Spinal cord (tissue), 10 donors: Measurements from ENCODE around the gene RESF1. TPM values are rescaled to one million over a fixed set of nuclear protein-coding genes. Genes with fewer than 3 reads are reported as not detected.
A peak's percentile ranks its signal among the peaks of the same experiment; 100 is the strongest.

Source experiments
- DNase-seq, 6 donors: peaks; one replicate each; pipeline versions ENCODE4 v3.0.0 to v3.0.0-alpha.2; 2013 to 2015; ENCODE audit warnings: low spot score in 6 of 6, low read depth in 4 of 6
- H3K27ac ChIP-seq: one replicate; pipeline ENCODE4 v1.5.1; 2013; ENCODE audit warnings: low read depth, low read length, control low read depth
- H3K27me3 ChIP-seq: one replicate; pipeline ENCODE4 v1.6.1; 2013; ENCODE audit warnings: low read length; ENCODE audit not compliant: control insufficient read depth, insufficient read depth
- H3K36me3 ChIP-seq: one replicate; pipeline ENCODE4 v1.6.1; 2013; ENCODE audit warnings: low read length; ENCODE audit not compliant: control insufficient read depth, insufficient read depth
- H3K4me1 ChIP-seq: one replicate; pipeline ENCODE4 v1.6.1; 2013; ENCODE audit warnings: low read length; ENCODE audit not compliant: control insufficient read depth, insufficient read depth
- H3K4me3 ChIP-seq: one replicate; pipeline ENCODE4 v1.5.1; 2013; ENCODE audit warnings: low read depth, low read length, control low read depth
- H3K9me3 ChIP-seq: one replicate; pipeline ENCODE4 v1.6.1; 2013; ENCODE audit warnings: low read length; ENCODE audit not compliant: control insufficient read depth, insufficient read depth
- WGBS: methylation state at CpG from one replicate; pipeline ENCODE4 v1.1.5; 2013; ENCODE audit warnings: missing lambda C conversion rate; ENCODE audit not compliant: insufficient coverage; 5-methylcytosine and 5-hydroxymethylcytosine counted together
- polyA plus RNA-seq, 2 donors: library from polyadenylated mRNA; unstranded; fragments of 120-200 nt; gene quantifications; one replicate each; pipeline ENCODE4 v1.2.1, GENCODE V29; 2013; ENCODE audit not compliant: insufficient read length in 2 of 2
- total RNA-seq, 2 donors: library from RNA; depleted of rRNA in 1 of 2; stranded (reverse); fragments of 120-200 nt in 1 of 2; fragments of >200 nt in 1 of 2; gene quantifications; one replicate each; pipeline versions ENCODE4 v1.2.3 to v1.2.4, GENCODE V29; 2013 to 2014
- donor health status: healthy.

The RESF1 gene
- total and polyA plus RNA-seq, 4 donors, result 19.8 to 42.5 (median 27.5) TPM

DNA sequence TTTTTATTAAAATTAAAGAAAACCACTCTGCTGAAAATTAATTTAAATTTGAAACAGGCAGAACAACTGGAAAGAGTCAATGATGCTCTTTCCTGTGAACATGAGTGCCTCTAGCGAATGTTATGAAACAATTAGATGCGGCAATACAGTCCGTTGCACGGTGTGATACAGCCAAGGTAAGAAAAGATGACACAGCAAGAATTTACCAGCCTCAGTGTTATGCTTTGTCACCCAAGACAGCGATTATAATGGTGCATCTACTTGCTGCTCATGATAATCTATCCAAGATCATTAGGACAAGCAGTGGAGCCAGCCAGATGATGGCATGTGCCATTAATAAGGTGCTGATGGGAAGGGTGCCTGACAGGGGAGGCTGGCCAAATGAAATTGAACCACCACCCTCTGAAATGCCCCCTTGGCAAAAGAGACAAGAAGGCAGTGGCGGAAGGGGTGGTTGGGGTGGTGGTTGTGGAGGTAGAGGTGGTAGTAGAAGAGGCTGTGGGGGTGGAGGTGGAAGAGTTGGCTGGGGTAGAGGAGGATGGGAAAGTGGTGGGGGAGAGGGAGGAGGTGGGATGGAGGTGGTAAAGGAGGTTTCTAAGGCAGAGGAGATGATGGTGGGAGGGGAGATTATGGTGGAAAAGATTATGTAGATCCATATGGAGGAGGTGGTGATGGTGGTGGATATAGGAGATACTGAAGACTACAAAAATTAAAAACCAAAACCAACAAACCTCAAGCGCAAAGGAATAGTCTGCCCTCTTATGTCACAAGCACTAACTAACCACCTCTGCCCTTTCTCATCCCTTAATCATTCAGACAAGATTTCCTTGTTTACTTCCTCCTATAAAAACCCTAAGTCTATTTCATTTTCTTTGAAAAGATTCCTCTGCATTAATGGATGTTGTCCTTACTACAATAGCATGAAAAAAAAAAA is 4.0 kb upstream of the RESF1 start:
- Histone ChIP-seq H3K27ac (no peak overlapping the region), H3K4me3 (no peak overlapping the region), H3K27me3 (no peaks in the 10 kb centered on the region), H3K4me1 (no peaks in the 10 kb centered on the region), H3K36me3 (no peaks in the 10 kb centered on the region), H3K9me3 (no peaks in the 10 kb centered on the region)
- no peak for DNase-seq
- WGBS, result 92% methylated on average over 7 of the region's 7 CpGs

DNA sequence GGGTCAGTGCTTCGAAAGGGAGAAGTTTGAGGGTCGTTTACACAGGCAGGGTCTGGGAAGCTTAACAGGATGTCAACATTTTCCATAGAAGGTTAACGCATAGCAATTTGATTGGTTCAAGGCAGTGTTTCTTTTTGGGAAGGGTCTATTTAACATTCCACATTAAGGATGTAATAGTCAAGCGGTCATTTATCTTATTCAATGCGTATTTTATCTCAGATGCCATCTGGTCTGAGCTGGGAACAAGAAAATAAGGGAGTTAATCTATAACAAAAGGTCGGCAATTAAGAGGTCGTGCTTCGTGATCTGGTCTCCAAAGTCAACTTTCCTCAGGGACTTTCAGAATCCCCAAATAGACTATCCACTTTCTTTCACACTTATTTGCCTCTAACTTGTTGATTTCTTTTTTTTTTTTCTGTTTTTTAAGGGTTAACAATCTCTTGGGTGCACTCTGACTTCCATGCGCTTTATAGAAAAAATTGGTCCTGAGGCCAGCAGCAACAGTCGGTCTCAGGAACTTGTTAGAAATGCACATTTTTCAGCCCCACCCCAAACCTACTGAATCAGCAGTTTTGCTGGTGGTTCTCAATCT is 550 bp upstream of the RESF1 start:
- H3K36me3 ChIP-seq, result peaks cover 11% of the 10 kb centered on the region
- H3K4me3 ChIP-seq, result peak overlapping the region; percentile 57
- 7% methylated on average over 3 of the region's 10 CpGs for WGBS
- DNase-seq, result no peak
- H3K27ac ChIP-seq, result peak overlapping the region; percentile 88
- no peaks in the 10 kb centered on the region for H3K27me3 ChIP-seq
- H3K4me1 ChIP-seq, result peaks cover 3% of the 10 kb centered on the region
- no peaks in the 10 kb centered on the region for H3K9me3 ChIP-seq

GRCh38 chr12:31959701-31960391 is 631 bp downstream of the RESF1 start:
- Histone ChIP-seq H3K27ac (peak overlapping the region; percentile 79), H3K4me3 (peak overlapping the region; percentile 71), H3K27me3 (no peaks in the 10 kb centered on the region), H3K9me3 (no peaks in the 10 kb centered on the region), H3K36me3 (peaks cover 11% of the 10 kb centered on the region), H3K4me1 (peaks cover 3% of the 10 kb centered on the region)
- DNase-seq, result peak; percentile 38 to 89 (median 50)
- WGBS, result 0% methylated on average over 36 of the region's 47 CpGs

DNA sequence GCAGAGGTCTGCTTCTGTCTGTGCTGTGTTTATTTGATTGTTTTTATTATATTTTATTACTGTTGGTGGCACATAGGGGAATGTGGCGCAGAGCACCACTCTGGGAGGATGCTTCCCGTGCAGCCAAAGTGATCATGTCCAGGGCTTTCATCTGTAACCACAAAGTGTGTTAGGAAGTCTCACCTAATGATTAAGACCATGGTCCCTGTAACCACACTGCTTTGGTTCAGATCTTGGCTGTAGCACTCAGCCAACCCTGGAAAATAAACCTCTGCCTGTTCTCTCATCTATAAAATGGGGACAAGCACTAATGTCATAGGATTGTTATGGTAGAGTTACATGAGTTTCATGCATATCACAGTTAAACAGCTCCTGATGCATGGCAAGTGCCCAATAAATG is 1.9 kb downstream of the RESF1 start:
- Histone ChIP-seq H3K9me3 (no peaks in the 10 kb centered on the region), H3K4me3 (no peak overlapping the region), H3K36me3 (peaks cover 13% of the 10 kb centered on the region), H3K27ac (no peak overlapping the region), H3K27me3 (no peaks in the 10 kb centered on the region), H3K4me1 (peaks cover 3% of the 10 kb centered on the region)
- DNase-seq, result no peak
- WGBS, result 54% methylated on average over 2 of the region's 2 CpGs

- DNase-seq, result no peak
- Histone ChIP-seq H3K4me3 (no peak overlapping the region), H3K36me3 (peaks cover 13% of the 10 kb centered on the region), H3K9me3 (no peaks in the 10 kb centered on the region), H3K27ac (no peak overlapping the region), H3K27me3 (no peaks in the 10 kb centered on the region), H3K4me1 (peaks cover 3% of the 10 kb centered on the region)
- 90% methylated on average over 2 of the region's 4 CpGs for WGBS
Observed at GRCh38 chr12:31962076-31962475, 2.9 kb downstream of the RESF1 start.

GRCh38 chr12:31964280-31964679 is 5.1 kb downstream of the RESF1 start:
- Histone ChIP-seq H3K36me3 (peaks cover 17% of the 10 kb centered on the region), H3K9me3 (no peaks in the 10 kb centered on the region), H3K4me1 (peaks cover 3% of the 10 kb centered on the region), H3K27me3 (no peaks in the 10 kb centered on the region), H3K4me3 (no peak overlapping the region), H3K27ac (no peak overlapping the region)
- no peak for DNase-seq
- no CpG with 5 or more reads among the region's 3 CpGs for WGBS

GRCh38 chr12:31965090-31965489 is 5.9 kb downstream of the RESF1 start:
- 100% methylated on average over 4 of the region's 9 CpGs for WGBS
- no peak for DNase-seq
- H3K36me3 ChIP-seq, result peaks cover 17% of the 10 kb centered on the region
- peaks cover 3% of the 10 kb centered on the region for H3K4me1 ChIP-seq
- H3K9me3 ChIP-seq, result no peaks in the 10 kb centered on the region
- no peak overlapping the region for H3K4me3 ChIP-seq
- H3K27ac ChIP-seq, result no peak overlapping the region
- H3K27me3 ChIP-seq, result no peaks in the 10 kb centered on the region

DNA sequence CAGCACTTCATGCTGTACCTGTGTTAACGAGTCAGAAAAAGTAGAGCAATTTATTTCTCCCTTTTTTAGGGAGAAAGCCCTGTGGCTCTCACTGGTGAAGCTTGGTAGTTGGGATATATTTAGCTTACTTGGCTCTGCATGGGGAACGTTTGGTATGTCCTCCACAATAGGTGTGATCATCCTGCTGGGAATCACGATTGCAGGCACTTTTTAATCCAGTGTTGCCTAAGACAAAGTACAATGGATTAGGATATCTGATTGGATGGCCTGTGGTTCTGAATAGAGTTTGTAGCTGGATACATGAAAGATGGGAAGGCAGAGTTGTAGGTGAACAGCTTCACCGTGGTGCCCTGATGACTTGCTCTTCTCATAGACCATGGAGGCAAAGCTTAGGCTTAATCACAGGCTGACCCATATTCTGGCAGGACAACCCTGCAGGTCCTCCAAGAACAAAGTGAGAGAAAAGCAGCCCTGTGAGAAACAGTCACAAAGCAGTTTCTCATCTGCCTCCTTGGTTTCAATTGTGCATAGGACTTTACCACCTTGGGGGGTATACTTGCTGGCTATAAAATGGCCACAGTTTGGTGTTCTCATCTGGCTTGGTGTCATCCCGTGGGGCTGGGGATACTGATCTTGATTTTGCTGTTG is 7.5 kb downstream of the RESF1 start:
- H3K4me3 ChIP-seq, result no peak overlapping the region
- no peaks in the 10 kb centered on the region for H3K27me3 ChIP-seq
- no peak overlapping the region for H3K27ac ChIP-seq
- H3K9me3 ChIP-seq, result no peaks in the 10 kb centered on the region
- DNase-seq, result no peak
- peaks cover 17% of the 10 kb centered on the region for H3K36me3 ChIP-seq
- peaks cover 3% of the 10 kb centered on the region for H3K4me1 ChIP-seq
- WGBS, result 57% methylated on average over 5 of the region's 5 CpGs

DNA sequence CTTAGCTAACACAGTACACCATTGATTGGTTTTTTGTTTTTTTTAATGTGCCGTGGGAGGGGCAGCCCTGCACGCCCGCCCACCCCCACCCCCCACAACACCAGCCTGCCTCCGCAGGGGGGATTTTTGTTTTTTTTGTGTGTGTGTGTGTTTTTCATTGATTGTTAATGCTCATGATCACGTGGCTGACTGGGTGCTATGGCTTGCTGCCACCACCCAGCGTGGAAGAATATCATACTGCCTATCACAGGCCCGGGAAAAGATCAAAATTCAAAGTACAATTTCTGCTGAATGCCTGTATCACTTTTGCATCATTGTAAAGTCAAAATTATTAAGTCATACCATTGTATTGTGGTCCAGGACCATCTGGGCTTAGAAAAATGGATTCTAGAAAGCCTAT is 8.3 kb downstream of the RESF1 start:
- Histone ChIP-seq H3K27ac (no peak overlapping the region), H3K27me3 (no peaks in the 10 kb centered on the region), H3K4me1 (no peaks in the 10 kb centered on the region), H3K36me3 (peaks cover 21% of the 10 kb centered on the region), H3K4me3 (no peak overlapping the region), H3K9me3 (no peaks in the 10 kb centered on the region)
- no peak for DNase-seq
- WGBS, result 80% methylated on average over 1 of the region's 7 CpGs
